GM13977 (cell line): ENCODE results near the gene EXOSC9.

ENCODE experiments used
- DNase-seq: peaks from one replicate; pipeline ENCODE4 v3.0.0; 2012; ENCODE audit warnings: low spot score
- CTCF ChIP-seq: IDR thresholded peaks from 2 replicates; pipeline ENCODE4 v1.5.1; 2012; ENCODE audit warnings: mild to moderate bottlenecking, control low read depth; ENCODE audit not compliant: insufficient read depth; ENCODE audit errors: extremely low read depth, missing control alignments
- in situ Hi-C: fragments of 300-500 bp; cut with MboI; formaldehyde crosslinking; loops from one replicate; pipeline ENCODE4 v1.12.0; 2022; ENCODE audit warnings: low sequenced_read_pairs, low pct_unique_long_range_greater_than_20kb, mixed read lengths, inconsistent platforms; ENCODE audit not compliant: unreplicated experiment

The EXOSC9 gene

GRCh38 chr4:121822047-121822446, 20.9 kb downstream of the EXOSC9 start:
- in situ Hi-C loops, result no loop called here
- no peak for TF ChIP-seq CTCF
- DNase-seq, result no peak

GRCh38 chr4:121822796-121823504, 21.8 kb downstream of the EXOSC9 start:
- in situ Hi-C loops, result no loop called here
- TF ChIP-seq CTCF, result peak; percentile 20
- peak; percentile 55 for DNase-seq

GRCh38 chr4:121823505-121824170, 22.5 kb downstream of the EXOSC9 start, which contains the start of gene CCNA2:
TSS of gene CCNA2 (minus strand) at chr4:121823883. CDS start at chr4:121823628, 255 bp downstream.
- in situ Hi-C loops, result no loop called here
- peak; percentile 96 for DNase-seq
- TF ChIP-seq CTCF, result no peak

GRCh38 chr4:121824171-121824527, 23.0 kb downstream of the EXOSC9 start:
- TF ChIP-seq CTCF, result no peak

GRCh38 chr4:121824950-121825349, 23.8 kb downstream of the EXOSC9 start:
- TF ChIP-seq CTCF, result no peak
- DNase-seq, result no peak
- in situ Hi-C loops, result no loop called here

More at GRCh38 chr4:121824171-121824527, 23.0 kb downstream of the EXOSC9 start:
- DNase-seq, result no peak
- in situ Hi-C loops, result no loop called here

GRCh38 chr4:121827853-121828252, 26.7 kb downstream of the EXOSC9 start:
- TF ChIP-seq CTCF, result no peak
- in situ Hi-C loops, result no loop called here
- DNase-seq, result no peak
